Heart right ventricle (tissue), 16 donors: Measurements from ENCODE around the gene RNASE7. TPM values are rescaled to one million over a fixed set of nuclear protein-coding genes. Genes with fewer than 3 reads are reported as not detected.

ENCODE experiments used
- ATAC-seq, 8 donors: fragments of 200-7000 bp; cut with Tn5 transposase; one replicate each; pipeline ENCODE4 v1.9.1; 2020; ENCODE audit warnings: mild to moderate bottlenecking in 8 of 8, moderate library complexity in 8 of 8, moderate number of reproducible peaks in 1 of 8
- DNase-seq, 2 donors: peaks; one replicate each; pipeline ENCODE4 v3.0.0-alpha.2; 2020
- H3K27ac ChIP-seq, 10 donors: fragments of 200-600 bp; sonication (generic) in 2 of 10; one replicate each; pipeline versions ENCODE4 v1.5.0 to v1.8.0; 2020 to 2022; ENCODE audit warnings: mild to moderate bottlenecking in 3 of 10
- H3K27me3 ChIP-seq, 7 donors: fragments of 200-600 bp; one replicate each; pipeline ENCODE4 v1.8.0; 2021 to 2022; ENCODE audit warnings: mild to moderate bottlenecking in 2 of 7
- H3K36me3 ChIP-seq, 9 donors: fragments of 200-600 bp; sonication (generic) in 1 of 9; one replicate each; pipeline versions ENCODE4 v1.5.0 to v1.8.0; 2020 to 2022; ENCODE audit warnings: mild to moderate bottlenecking in 2 of 9
- H3K4me1 ChIP-seq, 9 donors: fragments of 200-600 bp; sonication (generic) in 1 of 9; one replicate each; pipeline versions ENCODE4 v1.5.0 to v1.8.0; 2020 to 2022; ENCODE audit warnings: mild to moderate bottlenecking in 4 of 9
- H3K4me3 ChIP-seq, 10 donors: fragments of 200-600 bp; sonication (generic) in 2 of 10; one replicate each; pipeline versions ENCODE4 v1.5.0 to v1.8.0; 2020 to 2022; ENCODE audit warnings: mild to moderate bottlenecking in 7 of 10, moderate library complexity in 2 of 10
- H3K9me3 ChIP-seq, 11 donors: fragments of 200-600 bp in 10 of 11; sonication (generic) in 2 of 11; one replicate each; pipeline versions ENCODE4 v1.5.0 to v1.8.0; 2013 to 2022; ENCODE audit warnings: mild to moderate bottlenecking in 2 of 11, control low read depth in 1 of 11, moderate library complexity in 1 of 11
- WGBS, 2 donors: extraction: QIAGEN DNeasy Blood & Tissue Kit; methylation state at CpG; one replicate each; pipeline ENCODE4 v1.1.7; 2013; ENCODE audit warnings: inconsistent platforms in 1 of 2; 5-methylcytosine and 5-hydroxymethylcytosine counted together
- intact Hi-C, 10 donors: fragments of 100-400 bp; cut with DNase I; formaldehyde crosslinking; loops; one replicate each; pipeline versions ENCODE4 v1.11.1 to v1.14.2; 2022
- long read RNA-seq, 3 donors: library from polyadenylated mRNA; unstranded; transcript quantifications; one replicate each; pipeline ENCODE4 v2.0.0, GENCODE V29; 2020 to 2021
- polyA plus RNA-seq, 2 donors: library from polyadenylated mRNA; stranded (reverse); fragments of 200-250 nt; gene quantifications; one replicate each; pipeline ENCODE4 v1.2.3, GENCODE V29; 2013
- total RNA-seq, 10 donors: library from RNA; stranded (reverse); fragmentation: NEBNext Ultra II Directional in 3 of 10; extraction: Animal tissue kit (Norgen Biotek cat#: 25700) in 3 of 10; gene quantifications; one replicate each; pipeline versions ENCODE4 v1.2.1 to v1.2.4, GENCODE V29; 2021 to 2023
- TF ChIP-seq, protein P1 (sequence below), 9 donors: fragments of 200-600 bp; sonication (generic) in 2 of 9; IDR thresholded peaks; one replicate each; pipeline versions ENCODE4 v1.5.0 to v1.8.0; 2021 to 2022; ENCODE audit warnings: antibody characterized with exemption in 9 of 9, mild to moderate bottlenecking in 5 of 9, moderate library complexity in 1 of 9
- donor health status: Arrhythmogenic right ventricular cardiomyopathy.
- donor health status: ischemic (EF 13 %, LVEDD 7.1; RV severe dilation, severe dysfunction).
- donor health status: healthy with polysubstance abuse.
- donor health status: DM: no; HTN: yes; CAD: no.
- donor health status: DM: no; HTN: no; CAD: no.
- donor health status: ischemic (EF 25% LVEDD 6.9; RV normal size, moderate dysfunction).
- donor health status: ischemic (EF 25% LVEDD 5.7; RV mildly dilated, moderate dysfunction).
- donor health status: healthy.
- donor health status: DM: yes; HTN: yes; CAD: no.
- donor health status: Ischemic cardiomyopathy.
- donor health status: ischemic (EF 35%, LVEDD 5.7; RV mildly dilated, moderate dysfunction).
- donor health status: nonischemic (EF 11% LVEDD 7.7; RV severe dilation, severe dysfunction).
- donor health status: DM: yes; HTN: yes; CAD: no.
- donor health status: PGD.
- donor health status: ischemic (EF 29% LVEDD 5.4; RV normal size, mild dysfunction).
- donor health status: nonischemic (EF 23%, LVEDD 6.1; RV moderate dilation, normal function).

Gene RNASE7
- total RNA-seq (not detected), polyA plus RNA-seq (under 1 TPM in 1 of 2 donors, not detected in 1; 0.03 TPM)
- long read RNA-seq, donor 1 = 0 reads
- long read RNA-seq, donor 2 = 0 reads
- long read RNA-seq, donor 3, partial matches to known transcripts = 0 of 1 reads
- long read RNA-seq, donor 3, other reads (novel, unspliced or antisense) = 1 of 1 reads

DNA sequence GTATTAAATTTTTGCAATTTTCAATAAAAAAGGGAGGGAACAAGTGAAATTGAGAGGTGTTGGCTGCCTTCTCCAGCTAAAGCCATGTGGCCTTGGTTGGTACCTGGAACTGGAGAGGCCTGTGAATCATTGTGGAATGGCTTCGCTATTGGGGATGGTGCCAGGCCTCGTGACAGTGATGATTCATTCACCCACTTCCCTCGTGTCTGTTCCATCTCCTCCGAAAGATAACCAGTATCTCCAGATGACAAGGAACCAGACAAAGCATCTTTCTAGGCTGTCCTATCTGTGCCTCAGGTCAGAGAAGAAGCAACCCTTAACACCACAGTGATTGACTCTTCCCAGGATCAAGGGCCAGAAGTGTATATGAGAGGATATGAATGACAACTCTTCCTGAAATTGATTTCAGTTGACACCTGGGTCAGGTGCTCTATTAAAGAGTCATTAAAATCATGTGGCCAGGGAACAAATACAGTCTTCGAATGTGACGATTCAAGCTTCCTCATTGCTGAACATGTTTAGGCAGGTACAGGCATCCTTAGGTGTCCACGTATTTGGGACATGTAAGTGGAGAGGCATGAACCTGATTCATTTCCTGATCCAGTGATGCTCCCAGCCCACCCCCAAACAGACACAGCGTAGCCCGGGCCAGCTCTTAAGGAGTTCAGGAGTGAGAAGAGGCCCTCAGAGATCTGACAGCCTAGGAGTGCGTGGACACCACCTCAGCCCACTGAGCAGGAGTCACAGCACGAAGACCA lies at the start of gene RNASE7:
RNASE7 (plus strand) TSS at position 687 of the 758 bp plus-strand sequence. CDS start 631 bp downstream, outside the sequence.
- Histone ChIP-seq H3K27ac (peak within 1 kb of the TSS in 5 of 10 donors; percentile 6 to 67 (median 49)), H3K9me3 (no peaks in the 10 kb centered on the region), H3K4me3 (no peak within 1 kb of the TSS), H3K36me3 (no peaks in the 10 kb centered on the region), H3K4me1 (peaks cover 13 to 53% (median 44%) of the 10 kb centered on the region in 9 donors), H3K27me3 (peaks cover 0 to 7% (median 0%) of the 10 kb centered on the region in 7 donors)
- TF ChIP-seq, protein P1, sequence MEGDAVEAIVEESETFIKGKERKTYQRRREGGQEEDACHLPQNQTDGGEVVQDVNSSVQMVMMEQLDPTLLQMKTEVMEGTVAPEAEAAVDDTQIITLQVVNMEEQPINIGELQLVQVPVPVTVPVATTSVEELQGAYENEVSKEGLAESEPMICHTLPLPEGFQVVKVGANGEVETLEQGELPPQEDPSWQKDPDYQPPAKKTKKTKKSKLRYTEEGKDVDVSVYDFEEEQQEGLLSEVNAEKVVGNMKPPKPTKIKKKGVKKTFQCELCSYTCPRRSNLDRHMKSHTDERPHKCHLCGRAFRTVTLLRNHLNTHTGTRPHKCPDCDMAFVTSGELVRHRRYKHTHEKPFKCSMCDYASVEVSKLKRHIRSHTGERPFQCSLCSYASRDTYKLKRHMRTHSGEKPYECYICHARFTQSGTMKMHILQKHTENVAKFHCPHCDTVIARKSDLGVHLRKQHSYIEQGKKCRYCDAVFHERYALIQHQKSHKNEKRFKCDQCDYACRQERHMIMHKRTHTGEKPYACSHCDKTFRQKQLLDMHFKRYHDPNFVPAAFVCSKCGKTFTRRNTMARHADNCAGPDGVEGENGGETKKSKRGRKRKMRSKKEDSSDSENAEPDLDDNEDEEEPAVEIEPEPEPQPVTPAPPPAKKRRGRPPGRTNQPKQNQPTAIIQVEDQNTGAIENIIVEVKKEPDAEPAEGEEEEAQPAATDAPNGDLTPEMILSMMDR (IDR thresholded peaks at IDR 0.05) = no peak
- WGBS, 2 donors = 77 to 81% methylated on average over 11 of the region's 11 CpGs
- DNase-seq = no peak
- intact Hi-C loops = loop anchor here in 6 of 10 donors (2.0 to 10.0 kb wide), 7 partner anchors 27 to 345 kb away; no protein-coding TSS in a partner anchor
- no peak for ATAC-seq

DNA sequence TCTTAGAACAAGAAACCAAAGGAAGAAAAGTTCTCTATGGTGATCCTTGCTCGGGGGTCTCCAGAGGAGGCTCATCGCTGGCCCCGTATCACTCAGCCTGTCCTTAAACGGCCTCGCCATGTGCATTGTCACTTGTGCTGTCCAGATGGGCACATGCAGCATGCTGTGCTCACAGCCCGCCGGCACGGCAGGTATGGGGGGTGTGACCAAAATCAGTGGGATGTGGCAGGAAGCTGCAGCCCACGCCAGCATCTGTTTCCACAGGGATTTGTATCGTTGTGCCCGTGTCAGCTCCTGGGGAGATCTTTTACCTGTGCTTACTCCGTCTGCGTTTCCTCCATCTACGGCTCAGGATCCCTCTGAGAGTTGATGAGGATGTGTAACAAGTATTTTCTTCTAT lies 45.6 kb upstream of the RNASE7 start:
- ATAC-seq (no peak), DNase-seq (no peak)
- 87 to 89% methylated on average over 14 of the region's 14 CpGs for WGBS, 2 donors
- H3K36me3 ChIP-seq = peaks cover 0 to 66% (median 58%) of the 10 kb centered on the region in 9 donors
- peaks cover 0 to 8% (median 5%) of the 10 kb centered on the region in 9 donors for H3K4me1 ChIP-seq
- H3K27me3 ChIP-seq = no peaks in the 10 kb centered on the region
- no peak overlapping the region for H3K27ac ChIP-seq
- H3K9me3 ChIP-seq = no peaks in the 10 kb centered on the region
- no peak overlapping the region for H3K4me3 ChIP-seq
- intact Hi-C loops = no loop called here
- TF ChIP-seq, protein P1 (IDR thresholded peaks at IDR 0.05) = no peak

- Histone ChIP-seq H3K27ac (no peak overlapping the region), H3K36me3 (peaks cover 0 to 60% (median 52%) of the 10 kb centered on the region in 9 donors), H3K4me3 (no peak overlapping the region), H3K9me3 (no peaks in the 10 kb centered on the region), H3K27me3 (no peaks in the 10 kb centered on the region), H3K4me1 (peaks cover 0 to 2% (median 0%) of the 10 kb centered on the region in 9 donors)
- intact Hi-C loops = no loop called here
- no peak for DNase-seq
- 69 to 84% methylated on average over 4 of the region's 4 CpGs for WGBS, 2 donors
- TF ChIP-seq, protein P1 (IDR thresholded peaks at IDR 0.05) = no peak
- ATAC-seq = no peak
Observed at GRCh38 chr14:20997115-20997514, 45.0 kb upstream of the RNASE7 start.

- H3K4me3 ChIP-seq = no peak overlapping the region
- ATAC-seq = no peak
- H3K9me3 ChIP-seq = no peaks in the 10 kb centered on the region
- DNase-seq = no peak
- H3K4me1 ChIP-seq = peaks cover 0 to under 1% (median 0%) of the 10 kb centered on the region in 9 donors
- TF ChIP-seq, protein P1 (IDR thresholded peaks at IDR 0.05) = no peak
- H3K27ac ChIP-seq = no peak overlapping the region
- WGBS, 2 donors = 84 to 85% methylated on average over 6 of the region's 6 CpGs
- no peaks in the 10 kb centered on the region for H3K27me3 ChIP-seq
- intact Hi-C loops = no loop called here
- H3K36me3 ChIP-seq = peaks cover 0 to 55% (median 48%) of the 10 kb centered on the region in 9 donors
Observed at GRCh38 chr14:20997564-20997963, 44.6 kb upstream of the RNASE7 start.
